Subcutaneous abdominal adipose tissue (tissue), 5 donors: ENCODE measurements around the gene SMURF1.
"Not testable (repeated sequence)": the region's sequence is repeated elsewhere in the genome, so short reads cannot be mapped to it uniquely, and the experiment has no call there.

Source experiments
- H3K27ac ChIP-seq: one replicate; pipeline ENCODE4 v1.7.0; 2013; ENCODE audit warnings: low read depth, mild to moderate bottlenecking, inconsistent platforms, low read length, moderate library complexity
- H3K27me3 ChIP-seq, 5 donors: one replicate each; pipeline ENCODE4 v1.7.0; 2013; ENCODE audit warnings: low read length in 5 of 5, inconsistent platforms in 1 of 5; ENCODE audit not compliant: control insufficient read depth in 5 of 5, insufficient read depth in 4 of 5
- H3K36me3 ChIP-seq, 5 donors: one replicate each; pipeline ENCODE4 v1.7.0; 2013; ENCODE audit warnings: low read length in 5 of 5; ENCODE audit not compliant: control insufficient read depth in 5 of 5, insufficient read depth in 5 of 5
- H3K4me1 ChIP-seq, 5 donors: one replicate each; pipeline ENCODE4 v1.7.0; 2013; ENCODE audit warnings: low read length in 5 of 5, mild to moderate bottlenecking in 3 of 5, moderate library complexity in 1 of 5; ENCODE audit not compliant: control insufficient read depth in 5 of 5, insufficient read depth in 5 of 5
- H3K4me3 ChIP-seq, 5 donors: one replicate each; pipeline ENCODE4 v1.7.0; 2013; ENCODE audit warnings: low read length in 5 of 5, low read depth in 1 of 5
- H3K9ac ChIP-seq, 5 donors: one replicate each; pipeline ENCODE4 v1.7.0; 2013; ENCODE audit warnings: low read length in 5 of 5, mild to moderate bottlenecking in 4 of 5, moderate library complexity in 3 of 5
- H3K9me3 ChIP-seq, 5 donors: one replicate each; pipeline ENCODE4 v1.7.0; 2013; ENCODE audit warnings: low read length in 5 of 5; ENCODE audit not compliant: control insufficient read depth in 5 of 5
- donor health status: healthy.
- donor health status: healthy.
- donor health status: healthy.
- donor health status: healthy.
- donor health status: healthy.

SMURF1 gene

DNA sequence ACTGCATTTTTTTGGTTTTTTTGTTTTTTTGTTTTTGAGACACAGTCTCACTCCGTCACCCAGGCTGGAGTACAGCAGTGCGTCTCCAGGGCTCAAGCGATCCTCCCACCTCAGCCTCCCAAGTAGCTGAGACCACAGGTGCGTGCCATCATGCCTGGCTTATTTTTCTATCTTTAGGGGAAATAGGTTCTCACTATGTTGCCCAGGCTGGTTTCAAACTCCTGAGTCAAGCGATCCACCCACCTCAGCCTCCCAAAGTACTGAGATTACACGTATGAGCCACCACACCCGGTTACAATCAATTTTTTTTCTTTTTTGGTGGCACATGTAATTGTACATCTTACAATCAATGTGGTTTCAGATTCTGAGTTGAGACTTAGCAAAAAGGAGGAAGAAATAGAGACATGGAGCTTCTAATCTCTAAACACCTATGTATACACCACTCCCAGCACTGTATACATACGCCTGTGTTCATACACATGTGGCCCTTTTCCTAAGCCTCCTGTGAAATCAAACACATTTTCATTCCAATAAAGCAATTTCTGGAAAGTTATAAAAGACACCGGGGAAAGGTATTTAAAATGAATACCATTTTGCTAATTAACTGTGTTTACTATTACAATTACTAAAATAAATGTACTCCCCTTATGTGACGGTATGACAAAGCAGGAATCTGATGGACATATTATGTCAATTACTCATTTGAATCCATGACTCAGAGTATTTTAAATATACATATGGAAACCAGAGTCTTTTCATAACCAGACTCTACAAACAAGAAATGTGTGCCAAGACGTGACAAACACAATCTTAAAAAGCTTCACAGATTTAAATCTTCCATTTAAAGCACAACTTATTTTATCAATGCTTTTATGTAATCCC lies 40.9 kb downstream of the SMURF1 start:
- Histone ChIP-seq H3K4me3 (no peak overlapping the region), H3K4me1 (peaks cover 2 to 40% (median 35%) of the 10 kb centered on the region in 5 donors), H3K27ac (peak overlapping the region; percentile 26)

DNA sequence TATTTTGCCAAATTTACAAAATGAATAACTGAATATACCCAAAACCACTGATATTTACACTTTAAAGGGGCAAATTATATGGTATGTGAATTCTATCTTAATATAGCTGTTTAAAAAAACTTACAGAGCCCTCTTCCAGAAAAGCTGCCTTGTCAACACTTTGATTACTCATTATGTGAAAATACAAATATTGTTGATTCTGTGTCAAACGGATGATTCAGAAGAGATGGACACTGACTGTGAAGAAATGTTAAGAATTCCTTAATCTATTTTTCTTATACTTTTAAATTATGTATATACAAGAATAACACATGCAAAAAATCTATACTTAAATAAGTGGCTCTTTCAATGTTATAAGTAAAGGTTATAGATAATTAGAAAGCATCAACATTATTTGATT lies 41.5 kb downstream of the SMURF1 start:
- Histone ChIP-seq H3K9me3 (peaks cover 0 to 5% (median 2%) of the 10 kb centered on the region in 5 donors), H3K4me3 (no peak overlapping the region), H3K4me1 (peaks cover 2 to 45% (median 31%) of the 10 kb centered on the region in 5 donors), H3K9ac (no peak overlapping the region), H3K36me3 (no peaks in the 10 kb centered on the region), H3K27ac (peak overlapping the region; percentile 25), H3K27me3 (no peaks in the 10 kb centered on the region)

More for the DNA sequence above, 40.9 kb downstream of the SMURF1 start:
- Histone ChIP-seq H3K36me3 (no peaks in the 10 kb centered on the region), H3K9ac (no peak overlapping the region), H3K27me3 (no peaks in the 10 kb centered on the region), H3K9me3 (peaks cover 0 to 4% (median 0%) of the 10 kb centered on the region in 5 donors)

DNA sequence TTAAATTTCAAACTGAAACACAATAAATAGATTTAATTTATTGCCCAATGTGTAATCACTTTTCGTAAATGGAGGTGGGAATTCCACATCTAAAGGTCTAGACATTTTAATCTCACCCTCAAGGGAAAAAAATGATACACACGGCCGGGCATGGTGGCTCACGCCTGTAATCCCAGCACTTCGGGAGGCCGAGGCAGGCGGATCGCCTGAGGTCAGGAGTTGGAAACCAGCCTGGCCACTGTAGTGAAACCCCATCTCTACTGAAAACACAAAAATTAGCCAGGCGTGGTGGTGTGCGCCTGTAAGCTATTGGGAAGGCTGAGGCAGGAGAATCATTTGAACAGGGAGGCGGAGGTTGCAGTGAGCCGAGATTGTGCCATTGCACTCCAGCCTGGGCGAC lies 42.4 kb downstream of the SMURF1 start:
- not testable (repeated sequence) for H3K27me3 ChIP-seq, H3K9me3 ChIP-seq, H3K27ac ChIP-seq, H3K4me3 ChIP-seq, H3K9ac ChIP-seq, H3K36me3 ChIP-seq
- H3K4me1 ChIP-seq, result peaks cover 2 to 43% (median 29%) of the 10 kb centered on the region in 5 donors

DNA sequence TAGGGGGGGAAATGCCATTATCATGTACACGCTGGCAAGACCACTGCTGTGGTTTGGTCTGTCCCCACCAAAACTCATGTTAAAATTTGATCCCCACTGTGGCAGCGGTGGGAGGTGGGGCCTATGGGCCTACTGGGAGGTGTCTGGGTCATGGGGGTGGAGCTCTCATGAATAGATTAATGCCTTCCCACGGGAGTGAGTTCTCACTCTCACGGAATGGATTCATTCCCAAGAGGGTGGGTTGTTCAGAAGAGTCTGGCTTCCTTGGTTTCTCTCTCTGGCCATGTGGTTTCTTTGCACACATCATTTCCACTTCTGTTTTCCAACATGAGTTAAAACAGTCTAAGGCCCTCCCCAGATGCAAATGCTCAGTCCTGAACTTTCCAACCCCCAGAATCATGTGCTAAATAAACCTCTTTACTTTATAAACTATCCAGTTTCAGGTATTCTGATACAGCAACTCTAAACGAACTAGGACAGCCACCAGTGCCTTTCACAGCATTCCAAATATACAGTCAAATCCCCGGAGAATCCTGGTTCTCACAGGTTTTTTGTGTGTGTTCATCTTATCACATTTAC lies 44.3 kb downstream of the SMURF1 start:
- Histone ChIP-seq H3K4me1 (peaks cover 2 to 39% (median 28%) of the 10 kb centered on the region in 5 donors), H3K9me3 (peaks cover 0 to 8% (median 4%) of the 10 kb centered on the region in 5 donors), H3K9ac (peak overlapping the region in 2 of 5 donors; percentile 22 to 60), H3K36me3 (no peaks in the 10 kb centered on the region), H3K27ac (peak overlapping the region; percentile 74), H3K4me3 (peak overlapping the region in 2 of 5 donors; percentile 4 to 36), H3K27me3 (no peaks in the 10 kb centered on the region)

DNA sequence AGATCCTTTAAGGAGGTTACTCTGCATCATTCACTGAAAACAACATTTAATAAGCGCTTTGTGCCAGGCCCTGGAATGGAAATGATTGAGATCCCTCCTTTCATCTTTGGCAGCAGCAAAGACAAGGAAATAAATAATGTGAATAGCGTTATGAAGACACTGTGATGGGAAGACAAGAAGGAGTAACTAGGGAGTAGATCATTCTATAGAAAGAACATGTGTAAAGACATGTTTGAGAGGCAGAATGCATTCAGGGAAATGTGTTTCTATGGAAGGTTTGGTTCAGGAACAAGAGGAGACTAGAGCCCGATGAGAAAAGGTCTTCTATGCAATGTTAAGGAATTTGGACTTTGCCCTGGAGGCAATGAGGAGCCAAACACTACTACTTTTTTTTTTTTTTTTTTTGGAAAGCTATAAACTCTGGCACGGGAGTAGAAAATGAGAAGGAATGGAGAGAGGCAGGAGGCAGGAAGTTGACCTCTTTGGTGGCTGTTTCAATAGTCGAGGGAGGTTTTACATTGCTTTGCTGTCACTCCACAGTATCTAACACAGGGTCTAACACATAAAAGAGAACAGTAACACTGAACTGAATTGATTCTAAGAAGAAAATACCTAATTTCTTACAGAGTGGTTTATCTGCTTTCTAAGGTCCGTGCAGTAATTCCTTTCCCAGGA lies 44.9 kb downstream of the SMURF1 start:
- Histone ChIP-seq H3K27ac (peak overlapping the region; percentile 74), H3K36me3 (no peaks in the 10 kb centered on the region), H3K27me3 (no peaks in the 10 kb centered on the region), H3K4me1 (peaks cover 2 to 39% (median 28%) of the 10 kb centered on the region in 5 donors), H3K4me3 (peak overlapping the region in 3 of 5 donors; percentile 17 to 36 (median 33)), H3K9me3 (peaks cover 0 to 8% (median 4%) of the 10 kb centered on the region in 5 donors), H3K9ac (peak overlapping the region in 2 of 5 donors; percentile 22 to 60)

DNA sequence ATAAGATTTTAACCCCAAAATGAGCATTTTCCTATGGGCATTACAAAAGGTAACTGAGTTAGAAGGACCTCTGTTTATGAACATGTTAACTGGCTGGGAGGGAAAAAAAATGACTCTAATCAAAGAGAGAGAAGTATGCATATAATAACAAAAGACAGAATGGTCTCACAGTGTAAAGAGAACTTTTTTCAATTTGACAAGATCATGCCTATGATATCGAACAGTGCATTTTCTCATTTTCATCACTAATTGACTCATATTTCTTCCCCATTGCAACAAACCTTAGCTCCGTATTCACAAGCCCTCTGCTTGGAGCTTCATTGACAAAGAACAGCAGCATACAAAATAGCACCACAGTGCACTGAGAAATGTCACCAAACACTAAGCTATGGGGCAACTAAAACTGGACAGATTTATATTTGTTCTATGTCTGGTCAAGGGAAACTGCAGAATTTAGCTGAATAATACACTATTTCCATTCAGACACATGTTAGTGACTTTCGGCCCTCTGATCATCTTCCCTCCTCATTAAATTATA lies 45.6 kb downstream of the SMURF1 start:
- Histone ChIP-seq H3K36me3 (no peaks in the 10 kb centered on the region), H3K4me1 (peaks cover 2 to 39% (median 28%) of the 10 kb centered on the region in 5 donors), H3K4me3 (peak overlapping the region in 2 of 5 donors; percentile 17 to 33), H3K9me3 (peaks cover 0 to 8% (median 4%) of the 10 kb centered on the region in 5 donors), H3K9ac (peak overlapping the region in 1 of 5 donors; percentile 60), H3K27me3 (no peaks in the 10 kb centered on the region), H3K27ac (peak overlapping the region; percentile 74)

DNA sequence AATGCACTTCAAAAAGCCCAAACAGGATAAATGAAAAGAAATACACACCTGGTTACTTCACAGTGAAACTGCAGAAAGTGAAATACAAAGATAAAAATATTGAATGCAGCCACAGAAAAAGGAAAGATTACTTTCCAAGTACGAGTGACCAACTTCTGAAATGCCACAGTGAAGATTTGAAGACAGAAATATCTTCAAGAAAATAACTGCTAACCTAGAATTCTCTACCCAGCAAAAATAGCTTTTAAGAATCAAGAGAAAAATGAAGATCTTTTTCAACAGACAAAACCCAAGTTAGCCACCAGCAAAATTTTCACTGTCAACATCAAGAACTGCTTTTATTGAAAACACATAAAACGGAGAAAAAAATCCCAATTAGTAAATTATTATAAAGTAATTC lies 46.2 kb downstream of the SMURF1 start:
- Histone ChIP-seq H3K9ac (no peak overlapping the region), H3K27me3 (no peaks in the 10 kb centered on the region), H3K4me3 (no peak overlapping the region), H3K9me3 (peaks cover 0 to 8% (median 4%) of the 10 kb centered on the region in 5 donors), H3K36me3 (no peaks in the 10 kb centered on the region), H3K4me1 (peaks cover 2 to 37% (median 28%) of the 10 kb centered on the region in 5 donors), H3K27ac (peak overlapping the region; percentile 74)

DNA sequence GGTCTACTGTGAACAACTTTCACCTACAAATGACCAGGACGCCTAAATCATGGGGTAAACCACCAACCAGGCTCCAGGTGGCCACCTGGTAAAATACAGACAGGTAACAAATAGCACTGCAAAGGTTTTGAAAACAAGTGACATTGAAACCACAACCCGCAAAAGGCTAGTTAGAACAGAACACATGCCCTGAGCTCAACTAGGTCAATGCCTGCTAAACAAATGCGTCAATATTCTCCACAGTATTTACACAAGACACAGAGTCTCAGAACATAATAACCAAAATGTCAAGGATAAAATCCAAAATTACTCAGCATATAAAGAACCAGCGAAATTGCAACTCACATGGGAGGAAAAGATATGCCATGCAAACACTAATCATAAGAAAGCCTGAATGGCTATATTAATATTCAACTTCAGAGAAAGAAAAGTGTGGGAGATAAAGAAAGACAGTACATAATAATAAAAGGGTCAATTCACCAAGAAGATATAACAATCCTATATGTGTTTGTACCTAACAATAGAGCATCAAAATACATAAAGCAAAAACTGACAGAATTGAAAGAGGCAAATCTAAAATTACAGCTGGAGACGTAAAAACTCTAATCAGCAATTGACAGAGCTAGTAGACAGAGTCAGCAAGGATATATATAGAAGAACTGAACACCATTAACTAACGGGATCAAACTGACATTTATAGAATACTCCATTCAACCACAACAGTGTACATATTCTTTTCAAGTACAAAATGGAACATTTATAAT lies 47.6 kb downstream of the SMURF1 start:
- Histone ChIP-seq H3K36me3 (no peaks in the 10 kb centered on the region), H3K4me1 (peaks cover 2 to 37% (median 28%) of the 10 kb centered on the region in 5 donors), H3K9ac (no peak overlapping the region), H3K27ac (peak overlapping the region; percentile 73), H3K4me3 (no peak overlapping the region), H3K27me3 (no peaks in the 10 kb centered on the region), H3K9me3 (peaks cover 0 to 8% (median 4%) of the 10 kb centered on the region in 5 donors)

DNA sequence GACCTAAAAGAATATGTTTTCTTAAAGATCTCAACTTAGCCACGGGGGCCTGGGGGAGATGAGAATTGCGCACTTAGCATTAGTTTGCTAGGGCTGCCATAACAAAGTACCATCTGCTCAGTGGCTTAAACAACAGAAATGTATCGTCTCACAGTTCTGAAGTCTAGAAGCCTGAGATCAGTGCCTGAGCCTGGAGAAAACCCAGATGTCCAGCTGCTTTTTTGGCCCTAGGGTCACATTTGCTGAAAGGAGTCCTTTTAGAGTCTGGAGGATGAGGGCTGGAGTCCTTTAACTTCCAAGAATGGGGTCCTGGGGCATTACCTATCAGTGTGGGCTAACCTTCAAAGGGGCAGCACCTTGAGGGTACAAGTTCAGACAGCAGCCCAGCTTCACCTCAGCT lies 48.2 kb downstream of the SMURF1 start:
- H3K9ac ChIP-seq, result peak overlapping the region in 1 of 5 donors; percentile 30
- H3K4me1 ChIP-seq, result peaks cover 2 to 42% (median 28%) of the 10 kb centered on the region in 5 donors
- H3K27ac ChIP-seq, result peak overlapping the region; percentile 73
- H3K9me3 ChIP-seq, result peaks cover 0 to 8% (median 4%) of the 10 kb centered on the region in 5 donors
- no peak overlapping the region for H3K4me3 ChIP-seq
- H3K27me3 ChIP-seq, result no peaks in the 10 kb centered on the region
- no peaks in the 10 kb centered on the region for H3K36me3 ChIP-seq
